Gastrocnemius medialis (tissue), 4 donors: Measurements from ENCODE around the gene ACVR1B. TPM values are rescaled to one million over a fixed set of nuclear protein-coding genes. Genes with fewer than 3 reads are reported as not detected.
"Not testable (repeated sequence)": the region's sequence is repeated elsewhere in the genome, so short reads cannot be mapped to it uniquely, and the experiment has no call there.

ENCODE experiments used
- ATAC-seq, 2 donors: fragments of 150-250 bp; one replicate each; pipeline ENCODE4 v1.9.1; 2016
- DNase-seq, 2 donors: peaks; one replicate each; pipeline ENCODE4 v3.0.0-alpha.2; 2019
- H3K27ac ChIP-seq, 4 donors: fragments of 200-600 bp; sonication (generic); 1 replicate in 1 of 4; 2 replicates in 3 of 4; pipeline ENCODE4 v1.5.1; 2016 to 2018; ENCODE audit warnings: mild to moderate bottlenecking in 2 of 4, moderate library complexity in 1 of 4
- H3K27me3 ChIP-seq, 3 donors: fragments of 200-600 bp; sonication (generic) in 2 of 3; 1 replicate in 1 of 3; 2 replicates in 2 of 3; pipeline versions ENCODE4 v1.5.1 to v1.6.0; 2016 to 2019; ENCODE audit warnings: mild to moderate bottlenecking in 1 of 3, moderate library complexity in 1 of 3
- H3K36me3 ChIP-seq, 2 donors: fragments of 200-600 bp; sonication (generic) in 1 of 2; one replicate each; pipeline ENCODE4 v1.5.1; 2017 to 2018
- H3K4me1 ChIP-seq, 2 donors: fragments of 200-600 bp; sonication (generic) in 1 of 2; one replicate each; pipeline ENCODE4 v1.5.1; 2016 to 2017; ENCODE audit warnings: mild to moderate bottlenecking in 2 of 2
- H3K4me3 ChIP-seq, 4 donors: fragments of 200-600 bp; sonication (generic) in 3 of 4; 1 replicate in 1 of 4; 2 replicates in 3 of 4; pipeline ENCODE4 v1.5.1; 2016 to 2019; ENCODE audit warnings: mild to moderate bottlenecking in 2 of 4
- H3K9me3 ChIP-seq, 3 donors: fragments of 200-600 bp; sonication (generic) in 2 of 3; 1 replicate in 1 of 3; 2 replicates in 2 of 3; pipeline ENCODE4 v1.5.1; 2016 to 2019
- CTCF ChIP-seq, 5 experiments: fragments of 450-650 bp in 3 of 5; fragments of 200-600 bp in 2 of 5; sonication (generic) in 2 of 5; IDR thresholded peaks in 4 of 5; conservative IDR thresholded peaks in 1 of 5; 1 replicate in 4 of 5; 2 replicates in 1 of 5; pipeline ENCODE4 v1.5.1; 2016 to 2019; ENCODE audit warnings: antibody characterized with exemption in 5 of 5, mild to moderate bottlenecking in 3 of 5, moderate library complexity in 3 of 5
- POLR2A ChIP-seq, 2 donors: fragments of 450-650 bp; IDR thresholded peaks; one replicate each; pipeline ENCODE4 v1.6.1; 2017; ENCODE audit warnings: antibody characterized with exemption in 2 of 2, mild to moderate bottlenecking in 2 of 2, moderate library complexity in 2 of 2
- in situ Hi-C, 4 donors: fragments of 200-750 bp; cut with MboI; loops; one replicate each; pipeline versions ENCODE4 v1.15.0 to v1.8.0; 2017; ENCODE audit warnings: low sequenced_read_pairs in 4 of 4
- intact Hi-C: fragments of 100-400 bp; cut with DNase I; formaldehyde crosslinking; loops from one replicate; pipeline ENCODE4 v1.15.1; 2023; ENCODE audit warnings: low total_unique reads
- total RNA-seq, 4 donors: library from RNA; depleted of rRNA; stranded (reverse); fragments of >200 nt; gene quantifications; one replicate each; pipeline versions ENCODE4 v1.1.0 to v1.2.3, GENCODE V29; 2016

ACVR1B gene
- total RNA-seq, 4 donors from 2014 or later: 8.7 to 15.9 (median 10.1) TPM

GRCh38 chr12:51977320-51977753 is 25.8 kb downstream of the ACVR1B start:
- ATAC-seq (no peak), DNase-seq (no peak)
- H3K9me3 ChIP-seq: no peaks in the 10 kb centered on the region
- no peak overlapping the region for H3K4me3 ChIP-seq
- H3K4me1 ChIP-seq: peaks cover 25 to 28% of the 10 kb centered on the region in 2 donors
- no peaks in the 10 kb centered on the region for H3K27me3 ChIP-seq
- peaks cover 0 to 42% of the 10 kb centered on the region in 2 donors for H3K36me3 ChIP-seq
- H3K27ac ChIP-seq: no peak overlapping the region
- intact Hi-C loops (no loop called here), in situ Hi-C loops (loop anchor here (5.0 to 10.0 kb wide), 3 partner anchors 53 to 85 kb away; no protein-coding TSS in a partner anchor)
- TF ChIP-seq CTCF (IDR thresholded peaks at IDR 0.05 in 4 of 5, conservative IDR thresholded peaks at IDR 0.05 in 1 of 5) (no peak), POLR2A (IDR thresholded peaks at IDR 0.05) (no peak)

- H3K4me3 ChIP-seq, intact Hi-C loops, H3K27me3 ChIP-seq, H3K27ac ChIP-seq, H3K9me3 ChIP-seq, DNase-seq, H3K4me1 ChIP-seq, ATAC-seq: not testable (repeated sequence)
- in situ Hi-C loops: loop anchor here (5.0 to 10.0 kb wide), 3 partner anchors 55 to 87 kb away; no protein-coding TSS in a partner anchor
- peaks cover 0 to 60% of the 10 kb centered on the region in 2 donors for H3K36me3 ChIP-seq
Measured at GRCh38 chr12:51979306-51979705, 27.8 kb downstream of the ACVR1B start.

GRCh38 chr12:51980051-51980808 is 28.7 kb downstream of the ACVR1B start:
- in situ Hi-C loops (no loop called here), intact Hi-C loops (loop anchor here (1.0 to 10.0 kb wide), 3 partner anchors 55 to 565 kb away; no protein-coding TSS in a partner anchor)
- peaks cover 0 to 66% of the 10 kb centered on the region in 2 donors for H3K36me3 ChIP-seq
- H3K27ac ChIP-seq: no peak overlapping the region
- TF ChIP-seq POLR2A (IDR thresholded peaks at IDR 0.05) (no peak), CTCF (IDR thresholded peaks at IDR 0.05 in 4 of 5, conservative IDR thresholded peaks at IDR 0.05 in 1 of 5) (peak; percentile 90 to 99 (median 92))
- DNase-seq: peak; percentile 49 to 52
- H3K4me1 ChIP-seq: no peaks in the 10 kb centered on the region
- peak; percentile 89 to 93 for ATAC-seq
- no peaks in the 10 kb centered on the region for H3K27me3 ChIP-seq
- no peak overlapping the region for H3K4me3 ChIP-seq
- no peaks in the 10 kb centered on the region for H3K9me3 ChIP-seq

- Histone ChIP-seq H3K27me3 (no peaks in the 10 kb centered on the region), H3K4me1 (no peaks in the 10 kb centered on the region), H3K27ac (no peak overlapping the region), H3K36me3 (peaks cover 0 to 66% of the 10 kb centered on the region in 2 donors), H3K9me3 (no peaks in the 10 kb centered on the region), H3K4me3 (no peak overlapping the region)
- intact Hi-C loops: loop anchor here (1.0 to 10.0 kb wide), 3 partner anchors 56 to 566 kb away; no protein-coding TSS in a partner anchor
- no peak for ATAC-seq
- no peak for DNase-seq
- in situ Hi-C loops: no loop called here
- TF ChIP-seq CTCF (IDR thresholded peaks at IDR 0.05 in 4 of 5, conservative IDR thresholded peaks at IDR 0.05 in 1 of 5): no peak
- TF ChIP-seq POLR2A (IDR thresholded peaks at IDR 0.05): no peak
Measured at GRCh38 chr12:51980809-51981127, 29.3 kb downstream of the ACVR1B start.

GRCh38 chr12:51984657-51985056 is 33.2 kb downstream of the ACVR1B start:
- Histone ChIP-seq H3K36me3 (peaks cover 0 to 72% of the 10 kb centered on the region in 2 donors), H3K27ac (no peak overlapping the region), H3K4me1 (no peaks in the 10 kb centered on the region), H3K4me3 (no peak overlapping the region), H3K9me3 (no peaks in the 10 kb centered on the region), H3K27me3 (no peaks in the 10 kb centered on the region)
- DNase-seq (no peak), ATAC-seq (no peak)
- no peak for TF ChIP-seq POLR2A (IDR thresholded peaks at IDR 0.05)
- in situ Hi-C loops: no loop called here
- intact Hi-C loops: loop anchor here (10.0 kb wide), 1 partner anchor 570 kb away; no protein-coding TSS in a partner anchor
